Spinal cord (tissue), 10 donors: ENCODE data around the gene EHBP1L1. TPM values are rescaled to one million over a fixed set of nuclear protein-coding genes. Genes with fewer than 3 reads are reported as not detected.
"Not testable (repeated sequence)": the region's sequence is repeated elsewhere in the genome, so short reads cannot be mapped to it uniquely, and the experiment has no call there.

Experiments used
- DNase-seq, 6 donors: peaks; one replicate each; pipeline versions ENCODE4 v3.0.0 to v3.0.0-alpha.2; 2013 to 2015; ENCODE audit warnings: low spot score in 6 of 6, low read depth in 4 of 6
- H3K27ac ChIP-seq: one replicate; pipeline ENCODE4 v1.5.1; 2013; ENCODE audit warnings: low read depth, low read length, control low read depth
- H3K27me3 ChIP-seq: one replicate; pipeline ENCODE4 v1.6.1; 2013; ENCODE audit warnings: low read length; ENCODE audit not compliant: control insufficient read depth, insufficient read depth
- H3K36me3 ChIP-seq: one replicate; pipeline ENCODE4 v1.6.1; 2013; ENCODE audit warnings: low read length; ENCODE audit not compliant: control insufficient read depth, insufficient read depth
- H3K4me1 ChIP-seq: one replicate; pipeline ENCODE4 v1.6.1; 2013; ENCODE audit warnings: low read length; ENCODE audit not compliant: control insufficient read depth, insufficient read depth
- H3K4me3 ChIP-seq: one replicate; pipeline ENCODE4 v1.5.1; 2013; ENCODE audit warnings: low read depth, low read length, control low read depth
- H3K9me3 ChIP-seq: one replicate; pipeline ENCODE4 v1.6.1; 2013; ENCODE audit warnings: low read length; ENCODE audit not compliant: control insufficient read depth, insufficient read depth
- WGBS: methylation state at CpG from one replicate; pipeline ENCODE4 v1.1.5; 2013; ENCODE audit warnings: missing lambda C conversion rate; ENCODE audit not compliant: insufficient coverage; 5-methylcytosine and 5-hydroxymethylcytosine counted together
- polyA plus RNA-seq, 2 donors: library from polyadenylated mRNA; unstranded; fragments of 120-200 nt; gene quantifications; one replicate each; pipeline ENCODE4 v1.2.1, GENCODE V29; 2013; ENCODE audit not compliant: insufficient read length in 2 of 2
- total RNA-seq, 2 donors: library from RNA; depleted of rRNA in 1 of 2; stranded (reverse); fragments of 120-200 nt in 1 of 2; fragments of >200 nt in 1 of 2; gene quantifications; one replicate each; pipeline versions ENCODE4 v1.2.3 to v1.2.4, GENCODE V29; 2013 to 2014
- donor health status: healthy.

Gene EHBP1L1
- total and polyA plus RNA-seq, 4 donors = 13.9 to 30.1 (median 22.2) TPM

GRCh38 chr11:65559951-65560537 is 15.8 kb upstream of the EHBP1L1 start:
- H3K27me3 ChIP-seq = no peaks in the 10 kb centered on the region
- WGBS = 42% methylated on average over 5 of the region's 5 CpGs
- H3K4me3 ChIP-seq = no peak overlapping the region
- DNase-seq = peak in 2 of 6 donors; percentile 58 to 71
- H3K36me3 ChIP-seq = peaks cover 12% of the 10 kb centered on the region
- peaks cover 58% of the 10 kb centered on the region for H3K4me1 ChIP-seq
- H3K27ac ChIP-seq = peak overlapping the region; percentile 99
- no peaks in the 10 kb centered on the region for H3K9me3 ChIP-seq

- Histone ChIP-seq H3K27ac (peak overlapping the region; percentile 99), H3K9me3 (no peaks in the 10 kb centered on the region), H3K36me3 (peaks cover 7% of the 10 kb centered on the region), H3K27me3 (no peaks in the 10 kb centered on the region), H3K4me3 (no peak overlapping the region), H3K4me1 (peaks cover 51% of the 10 kb centered on the region)
- 19% methylated on average over 13 of the region's 15 CpGs for WGBS
- peak in 2 of 6 donors; percentile 49 to 70 for DNase-seq
Observed at GRCh38 chr11:65560555-65561418, 15.1 kb upstream of the EHBP1L1 start.

- no peak for DNase-seq
- Histone ChIP-seq H3K27ac (no peak overlapping the region), H3K4me1 (peaks cover 38% of the 10 kb centered on the region)
Observed at GRCh38 chr11:65562020-65562419, 13.8 kb upstream of the EHBP1L1 start.

GRCh38 chr11:65562788-65563187 is 13.1 kb upstream of the EHBP1L1 start:
- Histone ChIP-seq H3K36me3 (peaks cover 5% of the 10 kb centered on the region), H3K4me1 (peaks cover 33% of the 10 kb centered on the region), H3K27ac (no peak overlapping the region), H3K27me3 (no peaks in the 10 kb centered on the region), H3K9me3 (no peaks in the 10 kb centered on the region), H3K4me3 (no peak overlapping the region)
- DNase-seq = no peak
- WGBS = 94% methylated on average over 2 of the region's 9 CpGs

More at GRCh38 chr11:65562020-65562419, 13.8 kb upstream of the EHBP1L1 start:
- no peaks in the 10 kb centered on the region for H3K9me3 ChIP-seq
- 90% methylated on average over 7 of the region's 7 CpGs for WGBS
- H3K4me3 ChIP-seq = no peak overlapping the region
- no peaks in the 10 kb centered on the region for H3K27me3 ChIP-seq
- peaks cover 2% of the 10 kb centered on the region for H3K36me3 ChIP-seq

GRCh38 chr11:65563601-65564000 is 12.3 kb upstream of the EHBP1L1 start:
- WGBS = 97% methylated on average over 3 of the region's 4 CpGs
- Histone ChIP-seq H3K27me3 (no peaks in the 10 kb centered on the region), H3K4me3 (no peak overlapping the region), H3K27ac (no peak overlapping the region), H3K4me1 (peaks cover 31% of the 10 kb centered on the region), H3K9me3 (no peaks in the 10 kb centered on the region), H3K36me3 (peaks cover 13% of the 10 kb centered on the region)
- no peak for DNase-seq

GRCh38 chr11:65564879-65565559 is 10.8 kb upstream of the EHBP1L1 start:
- H3K9me3 ChIP-seq, H3K27ac ChIP-seq, H3K27me3 ChIP-seq, DNase-seq, H3K4me3 ChIP-seq: not testable (repeated sequence)
- Histone ChIP-seq H3K36me3 (peaks cover 13% of the 10 kb centered on the region), H3K4me1 (peaks cover 31% of the 10 kb centered on the region)
- 89% methylated on average over 9 of the region's 12 CpGs for WGBS

GRCh38 chr11:65565624-65566453 is 10.0 kb upstream of the EHBP1L1 start:
- 93% methylated on average over 3 of the region's 7 CpGs for WGBS

GRCh38 chr11:65569164-65569972 is 6.5 kb upstream of the EHBP1L1 start:
- Histone ChIP-seq H3K4me1 (peaks cover 50% of the 10 kb centered on the region), H3K9me3 (no peaks in the 10 kb centered on the region), H3K36me3 (peaks cover 28% of the 10 kb centered on the region), H3K27me3 (no peaks in the 10 kb centered on the region), H3K4me3 (peak overlapping the region; percentile 97), H3K27ac (peak overlapping the region; percentile 98)
- DNase-seq = no peak
- WGBS = 7% methylated on average over 27 of the region's 28 CpGs

More at GRCh38 chr11:65565624-65566453, 10.0 kb upstream of the EHBP1L1 start:
- Histone ChIP-seq H3K9me3 (no peaks in the 10 kb centered on the region), H3K36me3 (peaks cover 13% of the 10 kb centered on the region), H3K27me3 (no peaks in the 10 kb centered on the region), H3K27ac (no peak overlapping the region), H3K4me3 (no peak overlapping the region), H3K4me1 (peaks cover 28% of the 10 kb centered on the region)
- DNase-seq = no peak
